Measurements from ENCODE around the gene PDAP1. TPM values are rescaled to one million over a fixed set of nuclear protein-coding genes. Genes with fewer than 3 reads are reported as not detected.
A peak's percentile ranks its signal among the peaks of the same experiment; 100 is the strongest.

PDAP1 gene
- total RNA-seq, 1 experiment from 2014 or later: 150 TPM

DNA sequence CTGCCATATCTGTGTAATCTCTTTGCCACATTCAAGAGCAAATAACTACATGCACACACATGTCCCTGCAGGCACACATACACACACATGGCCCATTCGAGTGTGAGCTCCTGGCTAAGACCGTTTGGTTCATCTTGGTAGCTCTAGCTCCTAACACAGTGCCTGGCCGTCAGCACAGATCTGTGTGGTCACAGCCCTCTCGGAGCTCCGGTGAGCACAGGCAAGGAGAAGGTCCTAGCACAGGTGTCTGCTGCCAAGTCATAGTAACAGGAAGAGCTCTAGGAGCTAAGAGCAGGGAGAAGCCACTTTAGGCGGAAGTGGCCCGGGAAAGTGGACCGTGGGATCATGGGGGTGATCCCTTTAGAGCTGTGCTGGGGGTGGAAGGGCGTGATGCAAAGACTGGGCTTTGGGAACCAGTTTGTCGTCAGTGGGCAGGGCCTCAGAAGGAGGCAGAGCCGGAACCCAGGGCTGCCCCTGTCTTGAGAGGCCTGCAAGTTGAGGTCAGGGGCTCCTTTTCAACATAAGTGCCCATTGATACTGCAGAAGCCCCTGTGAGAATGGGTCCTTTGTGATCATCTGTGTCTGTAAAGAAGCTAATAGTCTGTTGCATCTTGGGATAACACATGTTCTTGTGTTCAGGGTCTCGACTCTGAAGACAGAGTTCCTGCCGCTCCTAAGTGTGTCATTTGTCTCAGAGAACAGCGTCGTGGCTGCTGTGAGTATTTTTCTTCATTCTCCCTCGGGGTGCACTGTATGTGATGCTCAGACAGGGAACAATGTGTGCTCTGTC is 50.5 kb downstream of the PDAP1 start:
- Histone ChIP-seq H2BK12ac (ENCODE audit: insufficient read length, low read depth, low read length) (no peak overlapping the region), H2BK5ac (ENCODE audit: insufficient read length, low read length) (no peak overlapping the region), H3K9me3 (ENCODE audit: control insufficient read depth, low read depth, low read length) (no peaks in the 10 kb centered on the region), H3K79me2 (ENCODE audit: insufficient read depth, low read length) (no peaks in the 10 kb centered on the region), H2BK20ac (ENCODE audit: low read depth, low read length, poor library complexity, severe bottlenecking) (no peak overlapping the region), H2BK15ac (ENCODE audit: low read depth, low read length) (no peak overlapping the region), H3K27ac (ENCODE audit: insufficient read length, low read depth, low read length) (no peak overlapping the region), H3K23me2 (ENCODE audit: insufficient read length, low read depth, low read length, poor library complexity, severe bottlenecking) (no peaks in the 10 kb centered on the region), H3K4ac (ENCODE audit: low read depth, low read length) (no peak overlapping the region), H4K8ac (replicated peaks; ENCODE audit: insufficient read length, low read depth, low read length) (no peak overlapping the region), H2AFZ (ENCODE audit: low read length) (no peak overlapping the region), H3K23ac (ENCODE audit: insufficient read length, low read depth, low read length) (no peak overlapping the region), H2BK120ac (ENCODE audit: low read depth, low read length, poor library complexity, severe bottlenecking) (no peak overlapping the region), H3K79me1 (ENCODE audit: insufficient read depth, low read depth, low read length, poor library complexity, severe bottlenecking) (no peaks in the 10 kb centered on the region), H3K9ac (ENCODE audit: extremely low read depth, insufficient read length, low read length) (no peak overlapping the region), H3K56ac (ENCODE audit: insufficient read length, low read depth, low read length) (no peak overlapping the region), H2AK5ac (ENCODE audit: insufficient read length, low read length) (no peak overlapping the region), H4K5ac (ENCODE audit: insufficient read length, low read depth, low read length) (no peak overlapping the region), H3K4me2 (ENCODE audit: insufficient read depth, insufficient read length, low read length) (no peak overlapping the region), H3K14ac (ENCODE audit: insufficient read depth, low read length) (no peak overlapping the region), H4K91ac (ENCODE audit: insufficient read length, low read depth, low read length) (no peak overlapping the region), H3T11ph (ENCODE audit: low read length) (no peak overlapping the region), H3K4me1 (ENCODE audit: insufficient read depth, low read length) (no peaks in the 10 kb centered on the region), H3K18ac (ENCODE audit: insufficient read length, low read depth, low read length) (no peak overlapping the region), H3K27me3 (ENCODE audit: insufficient read depth, low read length) (no peaks in the 10 kb centered on the region), H4K20me1 (ENCODE audit: control insufficient read depth, insufficient read depth, insufficient read length) (no peaks in the 10 kb centered on the region)
- Mint-ChIP-seq H3K4me3 (no peak overlapping the region), H3K27ac (peak overlapping the region; percentile 5 to 79 (median 25); a peak in 3 of 7 replicates), H3K4me1 (peaks cover 3 to 6% of the 10 kb centered on the region in 2 experiments; a peak in 3 of 4 replicates), H3K36me3 (ENCODE audit: insufficient read depth in 1 of 3, low read depth in 3 of 3) (peaks cover 18 to 62% (median 45%) of the 10 kb centered on the region in 3 experiments; a peak in 6 of 7 replicates), H3K27me3 (ENCODE audit: low read depth) (no peaks in the 10 kb centered on the region), H3K9me3 (no peaks in the 10 kb centered on the region)
- DNase-seq: no peak
- no CpG with 5 or more reads among the region's 16 CpGs for WGBS (ENCODE audit: extremely low coverage, insufficient read length, low lambda C conversion rate)
- TF ChIP-seq, protein P1, sequence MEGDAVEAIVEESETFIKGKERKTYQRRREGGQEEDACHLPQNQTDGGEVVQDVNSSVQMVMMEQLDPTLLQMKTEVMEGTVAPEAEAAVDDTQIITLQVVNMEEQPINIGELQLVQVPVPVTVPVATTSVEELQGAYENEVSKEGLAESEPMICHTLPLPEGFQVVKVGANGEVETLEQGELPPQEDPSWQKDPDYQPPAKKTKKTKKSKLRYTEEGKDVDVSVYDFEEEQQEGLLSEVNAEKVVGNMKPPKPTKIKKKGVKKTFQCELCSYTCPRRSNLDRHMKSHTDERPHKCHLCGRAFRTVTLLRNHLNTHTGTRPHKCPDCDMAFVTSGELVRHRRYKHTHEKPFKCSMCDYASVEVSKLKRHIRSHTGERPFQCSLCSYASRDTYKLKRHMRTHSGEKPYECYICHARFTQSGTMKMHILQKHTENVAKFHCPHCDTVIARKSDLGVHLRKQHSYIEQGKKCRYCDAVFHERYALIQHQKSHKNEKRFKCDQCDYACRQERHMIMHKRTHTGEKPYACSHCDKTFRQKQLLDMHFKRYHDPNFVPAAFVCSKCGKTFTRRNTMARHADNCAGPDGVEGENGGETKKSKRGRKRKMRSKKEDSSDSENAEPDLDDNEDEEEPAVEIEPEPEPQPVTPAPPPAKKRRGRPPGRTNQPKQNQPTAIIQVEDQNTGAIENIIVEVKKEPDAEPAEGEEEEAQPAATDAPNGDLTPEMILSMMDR (conservative IDR thresholded peaks at IDR 0.05): no peak

All from H9 (cell line).